GM18873 (cell line): ENCODE measurements around the gene AURKB.
A peak's percentile ranks its signal among the peaks of the same experiment; 100 is the strongest.

Experiments used
- ATAC-seq: cut with Tn5 transposase; IDR thresholded peaks from one replicate; pipeline ENCODE4 v1.9.1; 2021; ENCODE audit warnings: mild to moderate bottlenecking, moderate library complexity, moderate number of reproducible peaks; ENCODE audit not compliant: unreplicated experiment, low FRiP score

Gene AURKB

GRCh38 chr17:8162997-8163977 is 47.1 kb downstream of the AURKB start:
- no peak for ATAC-seq

- no peak for ATAC-seq
These were observed 48.0 kb downstream of the AURKB start, which contains the start of gene VAMP2 for GRCh38 chr17:8162233-8162996. VAMP2 (minus strand) TSS chr17:8162948; CDS start chr17:8162879, 69 bp downstream.

GRCh38 chr17:8161289-8162232 is 48.8 kb downstream of the AURKB start:
- no peak for ATAC-seq

GRCh38 chr17:8160741-8161221 is 49.6 kb downstream of the AURKB start:
- ATAC-seq = no peak

- no peak for ATAC-seq
These were observed 50.2 kb downstream of the AURKB start for GRCh38 chr17:8160224-8160577.

GRCh38 chr17:8159459-8160223 is 50.7 kb downstream of the AURKB start:
- no peak for ATAC-seq

GRCh38 chr17:8159032-8159400 is 51.4 kb downstream of the AURKB start:
- ATAC-seq = no peak

GRCh38 chr17:8158267-8159031 is 51.9 kb downstream of the AURKB start:
- no peak for ATAC-seq

GRCh38 chr17:8156246-8156992 is 54.0 kb downstream of the AURKB start:
- ATAC-seq = peak; percentile 82

- no peak for ATAC-seq
These were observed 54.5 kb downstream of the AURKB start for GRCh38 chr17:8155996-8156245.

- ATAC-seq = no peak
These were observed 55.0 kb downstream of the AURKB start for GRCh38 chr17:8155231-8155995.
